Measurements from ENCODE around the gene IQGAP2.

Gene IQGAP2

GRCh38 chr5:76703707-76704106, 300.6 kb downstream of the IQGAP2 start:
- ChIA-PET CTCF (interaction anchor here (0.8 kb wide), 1 partner anchor 71 kb away, joined by 3 read pairs; no protein-coding TSS in a partner anchor), POLR2A (interaction anchor here (1.0 kb wide), 1 partner anchor 13 kb away, joined by 3 read pairs; no protein-coding TSS in a partner anchor)
- no peak for TF ChIP-seq ZNF384 (IDR thresholded peaks at IDR 0.05)
- TF ChIP-seq PKNOX1 (IDR thresholded peaks at IDR 0.05): no peak
- TF ChIP-seq BHLHE40 (IDR thresholded peaks at IDR 0.05; ENCODE audit: borderline replicate concordance): no peak
- TF ChIP-seq HDGF (IDR thresholded peaks at IDR 0.05; ENCODE audit: borderline replicate concordance): no peak
- TF ChIP-seq TARDBP (IDR thresholded peaks at IDR 0.05): no peak
- no peak for TF ChIP-seq ARNT (IDR thresholded peaks at IDR 0.05)
- no peak for TF ChIP-seq CTBP1 (IDR thresholded peaks at IDR 0.05; ENCODE audit: borderline replicate concordance)
- no peak for TF ChIP-seq FOXA1 (IDR thresholded peaks at IDR 0.05)
- TF ChIP-seq ELF4 (IDR thresholded peaks at IDR 0.05): no peak
- no peak for DNase-seq (ENCODE audit: extremely low spot score)

- CTCF ChIA-PET: interaction anchor here (0.8 kb wide), 1 partner anchor 71 kb away, joined by 3 read pairs; no protein-coding TSS in a partner anchor
Measured at GRCh38 chr5:76704131-76704663, 301.1 kb downstream of the IQGAP2 start.

GRCh38 chr5:76705574-76705973, 302.5 kb downstream of the IQGAP2 start:
- no peak for DNase-seq (ENCODE audit: extremely low spot score)
- POLR2A ChIA-PET: no interaction called here
- no peak for TF ChIP-seq ARNT (IDR thresholded peaks at IDR 0.05)
- TF ChIP-seq HDGF (IDR thresholded peaks at IDR 0.05; ENCODE audit: borderline replicate concordance): no peak
- TF ChIP-seq FOXK2 (IDR thresholded peaks at IDR 0.05): no peak
- no peak for TF ChIP-seq PKNOX1 (IDR thresholded peaks at IDR 0.05)
- no peak for TF ChIP-seq CTBP1 (IDR thresholded peaks at IDR 0.05; ENCODE audit: borderline replicate concordance)
- no peak for TF ChIP-seq ELF4 (IDR thresholded peaks at IDR 0.05)
- TF ChIP-seq LEF1 (IDR thresholded peaks at IDR 0.05; ENCODE audit: borderline replicate concordance): no peak
- CTCF ChIA-PET: no interaction called here

More at GRCh38 chr5:76704131-76704663, 301.1 kb downstream of the IQGAP2 start:
- POLR2A ChIA-PET: interaction anchor here (1.0 kb wide), 1 partner anchor 13 kb away, joined by 3 read pairs; no protein-coding TSS in a partner anchor
- TF ChIP-seq L3MBTL2 (conservative IDR thresholded peaks at IDR 0.05): no peak
- no peak for TF ChIP-seq SUZ12 (IDR thresholded peaks at IDR 0.05)
- TF ChIP-seq FOXM1 (IDR thresholded peaks at IDR 0.05; ENCODE audit: borderline replicate concordance): no peak
- TF ChIP-seq CTBP1 (IDR thresholded peaks at IDR 0.05; ENCODE audit: borderline replicate concordance): no peak
- TF ChIP-seq FOXK2 (IDR thresholded peaks at IDR 0.05): no peak
- no peak for TF ChIP-seq HDGF (IDR thresholded peaks at IDR 0.05; ENCODE audit: borderline replicate concordance)
- no peak for TF ChIP-seq ARNT (IDR thresholded peaks at IDR 0.05)
- no peak for TF ChIP-seq LEF1 (IDR thresholded peaks at IDR 0.05; ENCODE audit: borderline replicate concordance)
- no peak for TF ChIP-seq NFRKB (IDR thresholded peaks at IDR 0.05)
- DNase-seq (ENCODE audit: extremely low spot score): no peak

GRCh38 chr5:76709762-76710161, 306.7 kb downstream of the IQGAP2 start:
- CTCF ChIA-PET: no interaction called here
- POLR2A ChIA-PET: no interaction called here
- no peak for DNase-seq (ENCODE audit: extremely low spot score)
- TF ChIP-seq ARNT (IDR thresholded peaks at IDR 0.05) (no peak), CTBP1 (IDR thresholded peaks at IDR 0.05; ENCODE audit: borderline replicate concordance) (no peak), FOXK2 (IDR thresholded peaks at IDR 0.05) (no peak), FOXA1 (IDR thresholded peaks at IDR 0.05) (no peak), BHLHE40 (IDR thresholded peaks at IDR 0.05; ENCODE audit: borderline replicate concordance) (no peak), TARDBP (IDR thresholded peaks at IDR 0.05) (no peak), SUZ12 (IDR thresholded peaks at IDR 0.05) (no peak), NFRKB (IDR thresholded peaks at IDR 0.05) (no peak), L3MBTL2 (conservative IDR thresholded peaks at IDR 0.05) (no peak), SP1 (IDR thresholded peaks at IDR 0.05) (no peak), FOXM1 (IDR thresholded peaks at IDR 0.05; ENCODE audit: borderline replicate concordance) (no peak), ZNF384 (IDR thresholded peaks at IDR 0.05) (no peak), PKNOX1 (IDR thresholded peaks at IDR 0.05) (no peak), LEF1 (IDR thresholded peaks at IDR 0.05; ENCODE audit: borderline replicate concordance) (no peak), HDGF (IDR thresholded peaks at IDR 0.05; ENCODE audit: borderline replicate concordance) (no peak), ELF4 (IDR thresholded peaks at IDR 0.05) (no peak)

- no peak for DNase-seq (ENCODE audit: extremely low spot score)
- ChIA-PET POLR2A (no interaction called here), CTCF (no interaction called here)
- TF ChIP-seq SP1 (IDR thresholded peaks at IDR 0.05) (no peak), ARNT (IDR thresholded peaks at IDR 0.05) (no peak), FOXA1 (IDR thresholded peaks at IDR 0.05) (no peak), FOXM1 (IDR thresholded peaks at IDR 0.05; ENCODE audit: borderline replicate concordance) (no peak)
Measured at GRCh38 chr5:76710991-76711390, 307.9 kb downstream of the IQGAP2 start.

GRCh38 chr5:76714751-76715485, 311.8 kb downstream of the IQGAP2 start:
- ChIA-PET CTCF (interaction anchor here (1.0 to 1.2 kb wide), 3 partner anchors 8 to 60 kb away, joined by 3 to 5 read pairs (median 3); no protein-coding TSS in a partner anchor), POLR2A (no interaction called here)
- DNase-seq (ENCODE audit: extremely low spot score): no peak
- TF ChIP-seq ARNT (IDR thresholded peaks at IDR 0.05) (no peak), HDGF (IDR thresholded peaks at IDR 0.05; ENCODE audit: borderline replicate concordance) (no peak), PKNOX1 (IDR thresholded peaks at IDR 0.05) (no peak), TARDBP (IDR thresholded peaks at IDR 0.05) (no peak), FOXA1 (IDR thresholded peaks at IDR 0.05) (no peak), CTBP1 (IDR thresholded peaks at IDR 0.05; ENCODE audit: borderline replicate concordance) (no peak), ZNF384 (IDR thresholded peaks at IDR 0.05) (no peak), NFRKB (IDR thresholded peaks at IDR 0.05) (no peak), LEF1 (IDR thresholded peaks at IDR 0.05; ENCODE audit: borderline replicate concordance) (no peak), SP1 (IDR thresholded peaks at IDR 0.05) (no peak), ELF4 (IDR thresholded peaks at IDR 0.05) (no peak), BHLHE40 (IDR thresholded peaks at IDR 0.05; ENCODE audit: borderline replicate concordance) (no peak), SUZ12 (IDR thresholded peaks at IDR 0.05) (no peak), FOXM1 (IDR thresholded peaks at IDR 0.05; ENCODE audit: borderline replicate concordance) (no peak), FOXK2 (IDR thresholded peaks at IDR 0.05) (no peak), L3MBTL2 (conservative IDR thresholded peaks at IDR 0.05) (no peak)
